Measurements from ENCODE around the gene CBX4.
A peak's percentile ranks its signal among the peaks of the same experiment; 100 is the strongest.

The CBX4 gene

DNA sequence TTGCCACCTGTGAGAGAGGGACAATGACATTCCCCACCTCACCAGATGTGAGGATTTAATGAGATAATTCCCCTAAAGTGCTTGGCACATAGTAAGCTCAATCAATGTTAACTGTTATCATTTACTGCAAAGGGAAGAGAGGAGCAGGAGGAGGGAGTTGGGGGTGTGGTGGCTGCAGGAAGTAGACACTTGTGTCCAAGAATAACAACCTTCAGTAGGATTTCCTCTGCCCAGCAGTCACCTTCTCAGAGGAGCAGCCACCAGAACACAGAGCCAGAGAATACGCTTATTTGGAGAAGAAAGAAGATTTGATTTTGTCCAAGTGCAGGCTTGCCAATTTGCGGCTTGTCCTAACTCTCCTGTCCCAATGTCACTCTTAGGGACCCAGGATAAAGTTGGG is 10.2 kb downstream of the CBX4 start:
- DNase-seq (ENCODE audit: low spot score) = no peak

DNA sequence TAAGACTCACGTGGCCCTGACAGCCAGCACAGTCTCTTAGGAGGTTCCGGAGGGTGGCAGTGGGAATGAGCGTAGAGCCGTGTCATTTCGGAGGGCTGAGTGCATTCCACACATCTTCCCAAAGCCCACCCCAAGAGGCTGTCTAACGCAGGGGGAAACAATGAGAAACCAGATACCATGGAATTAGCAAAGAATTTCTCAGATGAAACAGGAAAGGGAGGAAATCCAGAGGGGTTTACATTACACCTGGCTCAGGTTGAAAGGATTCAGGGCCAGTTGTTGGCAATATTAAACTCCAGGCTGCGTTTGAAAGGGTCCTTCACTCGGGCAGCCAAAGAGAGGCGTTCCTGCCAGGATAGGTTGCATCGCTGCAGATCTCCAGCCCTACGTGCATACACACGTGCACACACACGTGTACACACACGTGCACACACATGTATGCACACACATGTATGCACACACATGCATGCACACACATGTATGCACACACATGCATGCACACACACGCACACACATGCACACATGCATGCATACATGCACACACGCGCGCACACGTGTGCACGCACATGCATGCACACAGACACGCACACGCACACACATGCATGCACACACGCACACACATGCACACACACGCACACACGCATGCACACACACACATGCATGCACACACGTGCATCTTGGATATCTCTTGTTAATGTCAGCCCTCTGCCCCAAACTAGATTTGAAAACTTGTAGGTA is 12.2 kb downstream of the CBX4 start:
- no peak for DNase-seq (ENCODE audit: low spot score)

DNA sequence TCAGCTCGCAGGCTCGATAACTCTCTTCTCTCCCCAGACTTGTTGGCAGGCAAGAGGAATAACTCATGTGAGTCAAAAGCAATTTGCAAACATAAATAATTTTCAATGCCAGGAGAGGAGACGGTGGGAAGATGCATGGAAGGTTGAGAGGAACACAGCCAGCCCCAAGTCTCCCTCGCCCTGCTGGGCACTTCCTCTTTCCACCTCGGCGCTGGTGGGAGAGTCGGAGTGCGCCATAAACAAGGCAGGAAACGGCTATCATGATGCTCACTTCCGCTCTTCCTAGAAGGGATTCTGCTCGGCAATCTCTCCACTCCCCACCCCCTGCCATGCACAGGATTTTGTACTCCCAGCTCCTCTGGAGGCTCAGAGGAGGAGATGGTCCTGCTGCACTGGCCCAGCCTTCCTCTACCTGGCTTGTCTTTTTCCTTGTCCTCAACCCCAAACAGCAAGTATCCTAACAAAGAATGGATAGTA is 13.0 kb downstream of the CBX4 start:
- no peak for DNase-seq (ENCODE audit: low spot score)

DNA sequence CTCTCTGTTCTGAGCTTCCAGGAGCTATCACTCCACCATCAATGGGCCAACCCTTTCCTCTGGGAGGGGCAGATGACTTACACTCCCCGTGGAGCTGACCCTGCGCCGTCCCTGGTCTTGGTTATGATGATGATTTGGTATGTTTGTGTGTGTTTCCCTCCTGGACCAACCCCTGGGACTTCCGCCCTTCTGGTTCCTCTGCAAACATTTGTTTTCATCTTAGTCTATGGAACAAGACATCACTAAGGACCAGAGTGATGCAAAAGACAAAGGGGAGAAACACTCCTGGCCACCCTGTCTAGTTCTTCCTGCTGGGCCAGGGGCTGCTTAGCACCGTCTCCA is 13.7 kb downstream of the CBX4 start:
- no peak for DNase-seq (ENCODE audit: low spot score)

DNA sequence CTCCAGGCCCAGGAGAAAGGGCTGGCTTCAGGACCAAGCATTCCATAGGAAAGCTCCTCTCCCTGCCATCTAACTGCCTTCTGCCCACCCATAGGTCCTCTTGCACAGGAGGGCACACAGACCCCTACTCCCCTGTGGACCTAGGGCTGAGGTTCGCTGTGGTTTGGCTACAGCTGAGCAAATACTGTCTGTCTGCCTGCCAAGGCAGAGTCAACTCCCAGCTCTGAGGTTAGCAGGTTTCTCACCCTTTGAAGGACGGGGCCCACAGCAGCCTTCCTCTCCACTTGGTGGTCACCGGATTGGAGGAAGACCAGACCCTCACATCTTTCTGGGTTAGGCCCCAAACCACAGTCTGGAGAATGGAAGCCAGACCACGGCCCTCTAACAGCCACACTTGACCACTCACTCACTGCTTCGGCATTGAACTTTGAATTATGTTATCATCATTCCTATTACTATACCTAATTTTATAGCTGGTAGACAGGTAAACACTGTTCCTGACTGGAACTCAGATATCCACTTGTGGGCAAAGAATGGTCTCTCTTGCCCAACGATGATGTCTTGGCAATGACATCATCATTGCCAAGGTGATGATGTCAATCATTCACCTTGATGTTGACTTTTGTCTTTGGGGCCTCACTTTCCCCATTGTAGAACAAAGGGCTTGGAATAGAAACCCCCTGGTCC is 14.2 kb downstream of the CBX4 start:
- no peak for DNase-seq (ENCODE audit: low spot score)

DNA sequence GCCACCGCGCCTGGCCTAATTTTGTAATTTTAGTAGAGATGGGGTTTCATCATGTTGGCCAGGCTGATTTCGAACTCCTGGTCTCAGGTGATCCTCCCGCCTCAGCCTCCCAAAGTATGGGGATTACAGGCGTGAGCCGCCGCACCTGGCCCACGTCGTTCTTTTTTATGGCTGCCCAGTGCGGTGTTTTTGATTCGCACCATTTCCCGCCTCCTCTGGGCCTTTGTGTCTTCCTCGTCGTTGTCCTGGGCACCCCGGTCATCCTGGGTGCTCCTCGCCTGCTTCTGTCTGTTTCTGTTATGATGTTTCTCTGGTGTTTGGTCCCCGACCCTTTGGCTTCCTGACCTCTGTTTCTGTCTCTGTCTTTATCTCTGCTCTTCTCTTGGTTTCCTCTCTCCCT is 15.0 kb downstream of the CBX4 start:
- DNase-seq (ENCODE audit: low spot score) = no peak

DNA sequence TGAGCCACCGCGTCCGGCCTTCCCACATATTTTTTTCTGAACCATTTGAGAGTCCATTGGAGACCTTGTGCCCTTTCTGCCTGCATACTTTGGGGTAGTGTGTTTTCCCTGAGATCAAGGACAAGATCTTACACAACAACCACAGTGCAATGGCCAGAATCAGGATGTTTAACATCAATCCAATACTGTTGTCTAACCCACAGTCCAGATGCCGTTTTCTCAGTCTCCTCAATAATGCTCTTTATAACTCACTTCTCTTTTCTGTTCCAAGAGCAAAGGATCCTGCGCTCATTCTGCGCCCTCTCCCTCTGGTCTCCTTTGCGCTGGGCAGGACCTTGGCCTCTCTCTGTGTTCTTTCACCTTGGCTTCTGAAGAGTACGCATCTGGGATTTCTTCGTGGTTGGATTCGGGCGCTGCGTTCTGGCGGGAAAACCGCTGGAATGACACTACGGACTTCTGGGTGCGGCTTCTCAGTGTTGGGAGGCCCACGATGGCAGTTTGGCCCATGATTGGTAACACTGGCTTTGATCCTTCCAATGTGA is 16.6 kb downstream of the CBX4 start:
- no peak for DNase-seq (ENCODE audit: low spot score)

DNA sequence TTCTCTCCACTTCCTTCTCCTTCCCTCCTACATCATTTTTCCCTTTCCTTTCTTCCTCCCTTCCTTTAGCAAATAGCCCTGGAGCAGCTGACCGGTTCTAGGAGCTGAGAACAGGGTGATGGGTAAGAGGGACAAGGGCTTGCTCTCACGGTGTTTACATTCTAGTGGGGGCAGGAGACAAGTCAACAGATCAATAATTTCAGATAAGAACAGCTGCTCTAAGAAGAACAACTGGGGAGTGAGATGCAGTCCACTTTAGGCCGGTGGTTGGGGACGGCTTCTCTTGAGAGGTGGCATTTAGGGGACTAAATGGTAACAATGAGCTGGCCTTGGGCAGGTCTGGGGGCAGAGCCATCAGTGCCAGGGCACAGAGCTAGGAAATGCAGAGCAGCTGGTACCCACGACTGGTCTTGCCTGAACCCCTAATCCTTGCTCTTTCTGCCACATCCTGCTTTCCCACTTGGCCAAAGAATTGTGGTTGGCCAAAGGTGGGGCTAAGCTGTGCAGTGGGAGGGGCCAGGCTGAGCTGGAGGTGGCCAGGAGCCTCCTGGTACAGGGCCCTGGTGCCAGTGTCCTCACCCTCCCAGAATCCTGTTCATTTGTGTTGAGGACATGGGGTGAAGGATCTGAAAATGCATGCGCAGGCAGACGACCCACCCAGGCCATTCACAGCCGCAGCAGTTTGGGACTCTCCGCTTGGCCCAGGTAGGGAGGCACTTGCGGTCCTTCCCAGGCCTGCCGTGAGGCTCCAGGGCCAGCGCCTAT is 17.7 kb downstream of the CBX4 start:
- DNase-seq (ENCODE audit: low spot score) = peak; percentile 38

DNA sequence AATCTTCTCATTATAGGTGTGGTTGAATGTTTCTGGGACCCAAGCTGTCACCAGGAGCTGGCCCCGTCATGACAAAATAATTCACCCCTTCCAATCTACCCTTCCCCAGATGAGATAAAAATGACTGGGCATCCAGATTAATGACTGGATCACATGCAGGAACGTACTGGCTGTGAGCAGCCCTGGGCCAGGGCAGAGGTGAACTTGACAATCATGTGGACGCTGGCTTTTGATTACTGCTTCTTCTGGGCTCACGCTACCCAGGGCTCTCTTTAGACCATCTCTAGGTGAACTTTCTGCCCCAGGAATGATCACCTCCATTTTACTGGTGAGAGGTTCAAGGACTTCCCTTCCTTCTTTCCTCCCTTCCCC is 18.3 kb downstream of the CBX4 start:
- DNase-seq (ENCODE audit: low spot score) = no peak

DNA sequence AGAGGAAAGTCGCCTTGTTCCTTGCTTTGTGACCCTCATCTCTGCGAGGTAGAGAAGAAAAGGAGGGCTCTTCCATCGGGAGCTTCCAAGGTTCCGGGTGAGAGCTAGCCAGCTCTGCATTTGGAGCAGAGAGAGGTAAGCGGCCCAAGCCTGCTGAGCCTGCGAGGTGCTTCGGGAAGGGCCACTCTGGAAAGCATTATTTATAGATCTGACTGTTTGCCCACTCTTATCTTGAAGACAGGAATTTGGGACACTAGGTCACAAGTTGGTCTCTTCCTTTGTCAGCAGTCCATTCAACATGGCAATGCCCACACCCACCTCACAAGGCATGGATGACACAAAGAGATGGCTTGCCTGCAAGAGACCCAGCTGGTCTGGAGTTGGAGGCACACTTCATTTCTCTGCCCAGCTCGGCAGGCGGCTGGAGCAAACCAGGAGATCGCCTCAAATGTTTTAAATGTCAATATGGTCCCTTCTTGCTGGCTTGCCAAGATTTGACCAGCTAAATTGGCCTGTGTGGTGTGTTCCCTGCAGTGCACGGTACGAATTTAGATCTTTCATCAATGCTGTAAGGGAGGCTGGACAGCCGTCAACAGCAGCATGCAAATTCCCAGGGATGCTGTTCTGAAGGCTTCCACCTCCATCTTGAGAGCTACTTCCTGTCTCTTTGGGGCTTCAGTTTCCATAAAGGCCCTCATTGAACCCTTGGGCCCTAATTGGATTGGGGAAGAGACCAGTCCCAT is 19.5 kb downstream of the CBX4 start:
- no peak for DNase-seq (ENCODE audit: low spot score)

DNA sequence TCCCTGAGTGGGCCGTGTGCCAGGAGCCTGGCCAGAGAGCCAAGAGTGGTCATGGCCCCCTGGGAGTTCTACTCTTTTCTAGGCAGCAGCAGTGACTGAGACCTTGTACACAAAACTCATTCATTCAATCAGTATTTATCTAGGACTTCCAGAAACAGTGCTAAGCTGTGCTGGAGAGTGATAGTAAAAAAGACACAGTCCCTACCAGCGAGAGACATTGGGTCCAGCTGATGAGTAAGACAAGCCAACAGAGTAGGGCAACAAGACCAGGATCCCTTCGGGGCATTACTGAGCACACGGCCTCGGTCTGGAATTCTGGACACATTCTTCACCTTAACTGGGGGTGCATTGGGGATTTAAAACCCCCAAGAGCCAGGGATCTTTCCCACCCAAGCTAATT is 20.2 kb downstream of the CBX4 start:
- DNase-seq (ENCODE audit: low spot score) = no peak

DNA sequence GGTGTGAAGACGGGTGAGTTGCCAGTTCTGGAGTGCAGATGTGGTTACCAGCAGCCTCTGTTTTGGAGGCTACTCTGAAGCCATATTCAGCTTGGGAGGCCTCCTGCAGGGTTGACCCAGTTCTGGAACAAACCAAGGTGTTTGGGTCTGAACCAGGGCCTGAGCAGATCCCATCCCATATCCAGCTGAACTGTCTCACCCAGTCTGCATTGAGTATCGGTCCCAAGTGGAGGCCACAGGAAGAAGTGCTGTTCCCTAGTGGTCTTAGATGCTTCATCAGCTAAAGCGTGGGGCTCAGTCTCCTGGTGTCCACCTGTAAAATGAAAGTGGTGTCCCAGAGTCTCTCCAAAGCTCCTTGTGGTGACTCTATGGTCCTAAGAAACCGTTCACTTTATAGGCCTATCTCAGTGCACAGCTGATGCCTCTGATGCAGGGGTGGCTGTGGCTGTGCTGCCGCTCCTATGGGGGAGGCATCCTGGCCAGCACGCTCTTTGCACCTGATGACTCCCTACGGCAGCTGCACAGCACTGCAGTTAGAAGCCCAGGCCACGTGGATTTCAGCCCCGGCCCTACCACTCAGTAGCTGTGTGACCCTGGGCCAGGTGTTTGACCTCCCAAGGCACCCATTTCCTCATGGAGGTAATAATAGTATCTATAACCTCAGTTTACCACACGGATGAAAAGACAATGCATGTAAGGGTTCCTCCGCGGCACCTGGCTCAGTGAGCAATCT is 21.0 kb downstream of the CBX4 start:
- no peak for DNase-seq (ENCODE audit: low spot score)

DNA sequence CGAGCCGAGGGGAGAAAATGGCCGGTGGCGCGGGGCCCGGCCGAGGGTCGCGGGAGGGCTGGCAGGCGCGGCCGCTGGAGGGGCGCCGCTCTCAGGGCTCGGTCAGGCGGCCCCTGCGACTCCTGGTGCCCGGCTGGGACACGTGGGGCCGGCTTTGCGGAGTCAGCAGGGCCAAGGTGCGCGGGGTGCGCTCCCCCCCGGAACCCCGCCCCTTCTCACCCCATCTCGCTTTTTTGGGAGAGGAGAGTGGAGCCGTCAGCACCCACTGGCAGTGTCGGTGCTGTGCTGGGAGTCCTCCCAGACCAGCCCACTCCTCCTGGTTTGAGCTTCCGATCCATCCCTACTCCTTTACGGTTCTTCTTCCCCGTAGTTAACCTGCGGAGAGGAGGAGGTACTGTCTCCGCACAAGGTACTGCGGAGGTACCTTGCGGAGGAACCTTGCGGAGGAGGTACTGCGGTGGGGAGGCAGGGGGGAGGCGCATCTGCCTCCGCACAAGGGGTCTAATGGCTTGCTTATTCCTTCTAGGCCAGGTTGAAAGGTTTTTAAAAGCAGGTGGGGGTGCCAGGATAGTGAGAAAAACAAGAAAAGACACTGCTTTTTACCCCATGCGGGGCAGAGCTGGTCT is 23.3 kb downstream of the CBX4 start:
- no peak for DNase-seq (ENCODE audit: low spot score)

DNA sequence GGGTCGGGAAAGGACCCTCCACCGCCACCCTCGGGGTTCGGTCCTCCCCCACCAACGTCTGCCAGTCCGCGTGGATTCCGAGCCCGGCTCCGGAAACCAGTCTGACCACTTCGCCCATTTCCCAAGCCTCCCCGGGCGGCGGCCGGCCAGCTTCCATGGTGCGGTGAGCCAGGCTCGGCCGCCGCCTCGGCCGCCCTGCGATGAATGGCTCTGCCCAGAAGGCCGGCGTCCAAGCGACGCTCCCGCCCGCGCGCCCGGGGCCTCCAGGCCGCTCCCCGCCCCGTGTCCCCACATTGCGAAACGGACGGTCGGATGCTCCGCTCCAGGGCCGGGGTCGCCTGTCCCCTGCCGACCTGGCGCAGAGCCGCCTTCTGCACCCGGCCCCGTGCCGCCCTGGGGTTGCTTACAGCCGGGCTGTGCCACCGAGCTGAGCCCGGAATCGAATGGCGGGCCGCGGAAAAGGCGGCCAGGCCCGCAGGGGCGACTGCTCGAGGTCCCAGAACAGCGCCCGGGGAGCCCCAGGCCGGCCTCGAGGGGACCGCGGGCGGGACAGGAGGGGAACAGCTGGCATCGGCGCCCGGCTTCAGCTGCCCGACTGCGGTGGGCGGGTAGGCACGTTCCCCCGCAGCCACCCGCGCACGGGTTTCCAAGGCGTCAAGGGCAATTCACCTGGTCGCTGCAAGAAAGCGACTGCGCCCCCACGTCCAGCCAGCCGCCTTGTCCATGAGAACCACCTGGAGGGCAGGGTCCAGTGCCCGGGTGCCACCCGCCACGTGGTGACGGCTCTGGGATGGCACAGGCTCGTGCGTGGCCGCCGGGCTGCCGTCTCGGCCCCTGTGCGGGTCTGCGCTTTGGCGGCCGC is 24.0 kb downstream of the CBX4 start:
- DNase-seq (ENCODE audit: low spot score) = no peak

DNA sequence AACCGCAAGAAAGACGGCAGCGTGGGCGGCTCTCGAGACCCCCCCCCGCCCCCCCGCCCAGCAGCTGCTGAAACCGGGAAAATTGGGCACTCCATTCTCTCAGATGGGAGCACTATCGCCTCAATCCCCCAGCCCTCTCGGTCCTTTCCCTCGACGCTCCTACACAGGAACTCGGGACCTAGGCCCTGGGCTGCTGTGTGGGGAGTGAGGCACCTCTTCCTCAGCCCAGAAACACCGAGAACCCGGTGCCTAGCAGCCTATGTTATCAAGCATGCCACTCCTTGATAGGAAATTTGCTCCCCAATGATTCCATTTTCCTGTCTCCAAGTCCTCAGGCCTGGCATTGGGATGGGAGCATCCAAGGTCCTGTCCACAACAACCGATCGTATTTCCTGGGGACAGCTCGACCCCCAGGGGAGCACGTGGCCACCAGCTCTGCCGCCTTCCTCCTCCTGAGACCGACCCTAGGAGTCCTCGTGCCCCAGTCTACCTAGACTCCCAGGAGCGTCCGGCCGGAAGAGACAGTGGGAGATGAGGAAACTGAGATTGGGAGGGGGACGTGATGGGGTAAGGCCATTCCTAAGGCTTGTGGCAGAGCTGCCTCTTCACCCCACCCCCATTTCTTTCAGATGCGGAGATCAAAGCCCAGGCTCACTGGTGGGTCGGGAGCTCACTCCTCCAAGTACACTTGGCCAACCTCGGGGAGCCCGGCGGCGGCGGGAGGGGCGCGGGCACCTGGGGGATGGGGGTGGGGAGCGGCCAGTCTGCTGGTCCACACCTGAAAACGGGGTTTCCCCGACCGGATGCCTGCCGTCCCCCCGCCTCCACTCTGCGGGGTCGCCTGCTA is 24.9 kb downstream of the CBX4 start:
- DNase-seq (ENCODE audit: low spot score) = no peak

DNA sequence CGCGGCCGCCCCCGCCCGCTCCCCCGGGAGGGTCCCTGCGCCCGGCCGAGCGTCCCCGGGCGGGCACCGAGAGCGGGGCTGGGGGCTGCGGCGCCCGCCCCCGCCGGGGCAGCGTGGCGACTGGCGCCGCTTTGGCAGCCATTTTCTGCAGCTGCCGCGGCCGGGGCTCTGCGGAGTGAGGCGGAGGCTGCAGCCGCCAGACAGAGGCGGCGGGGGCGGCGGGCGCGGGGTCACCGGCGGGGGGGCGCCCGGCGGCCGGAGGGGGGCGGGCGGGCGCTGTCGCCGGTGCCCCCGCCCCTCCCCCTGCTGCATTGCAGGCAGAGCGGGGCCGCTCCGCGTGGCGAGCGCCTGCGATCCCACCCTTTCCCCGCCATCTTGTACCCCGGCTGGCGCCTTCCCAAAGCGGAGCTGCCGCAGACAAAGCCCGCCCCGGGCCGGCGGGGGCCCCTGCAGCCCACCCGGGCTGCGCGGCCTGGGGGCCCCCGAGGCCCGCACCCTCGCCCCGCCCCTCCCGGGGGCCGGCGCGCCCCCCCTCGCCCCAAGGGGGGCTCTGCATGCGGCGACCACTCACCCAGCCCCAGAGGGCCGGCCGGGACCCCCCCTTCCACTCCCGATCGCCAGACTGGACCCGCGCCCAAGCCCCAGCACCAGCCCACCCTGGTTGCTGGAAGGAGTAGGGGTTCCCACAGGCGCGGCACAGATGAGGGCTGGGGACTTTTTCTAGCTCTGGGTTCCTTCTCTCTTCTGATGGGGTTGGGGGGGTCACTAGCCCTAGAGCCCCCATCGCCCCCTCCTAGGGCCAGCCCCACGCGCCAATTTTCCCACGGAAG is 25.7 kb downstream of the CBX4 start:
- peak; percentile 46 for DNase-seq (ENCODE audit: low spot score)

DNA sequence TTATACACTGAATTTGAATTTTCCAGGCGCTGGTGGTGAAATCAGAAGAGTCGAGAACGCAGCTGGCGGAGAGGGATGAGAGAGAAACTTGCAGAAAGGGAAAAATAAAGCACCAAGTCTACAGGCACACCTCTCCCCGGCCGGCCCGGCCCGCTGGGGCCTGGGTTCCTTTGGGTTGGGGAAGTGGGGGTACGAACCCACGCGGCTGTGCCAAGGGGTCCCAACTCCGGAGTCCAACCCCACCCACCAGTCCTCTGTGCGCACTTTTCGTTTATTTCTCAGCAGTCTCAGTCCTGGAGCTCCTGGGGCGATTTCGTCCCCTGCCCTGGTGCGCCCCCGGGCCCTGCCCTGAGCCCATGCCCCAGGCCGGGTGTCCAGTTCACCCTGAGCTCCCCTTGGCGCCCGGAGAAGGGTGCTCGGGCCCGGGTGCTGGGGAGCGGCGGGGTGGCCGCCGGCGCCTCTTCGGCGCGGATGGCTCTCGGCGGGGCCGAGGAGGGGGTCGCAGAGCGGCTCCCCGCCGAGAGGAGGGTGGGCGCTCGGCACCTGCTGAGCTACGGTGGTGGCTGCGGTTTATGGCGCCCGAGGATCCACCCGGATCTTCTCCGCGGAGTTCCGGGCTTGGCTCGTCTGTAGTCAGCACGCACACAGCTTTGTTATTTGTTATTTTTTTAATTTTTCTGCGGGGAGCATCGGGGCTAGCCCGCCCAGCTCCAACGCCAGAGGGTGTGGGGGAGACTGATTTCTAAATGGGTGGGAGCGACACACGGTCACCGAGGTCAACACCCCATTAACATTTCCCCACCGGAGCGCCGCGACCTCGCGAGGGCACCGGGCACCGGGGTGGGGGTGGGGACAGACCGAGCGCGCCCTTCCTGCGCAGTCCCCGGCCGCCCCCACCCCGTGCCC is 26.6 kb downstream of the CBX4 start:
- peak; percentile 61 for DNase-seq (ENCODE audit: low spot score)
